Activated CD8-positive, alpha-beta memory T cell treated with anti-CD3 and anti-CD28 coated beads, Interleukin-2, amount 10 ng/mL, durations not matched to agents 7 days and 5 days (primary cell): ENCODE measurements around the gene MEGF10. TPM values are rescaled to one million over a fixed set of nuclear protein-coding genes. Genes with fewer than 3 reads are reported as not detected.

Experiments used
- ATAC-seq: fragments of 150-1000 bp; cut with Tn5 transposase; one replicate; pipeline ENCODE4 v1.10.0; 2021; ENCODE audit warnings: moderate library complexity
- CTCF ChIA-PET: fragments of 350-600 bp; sonication (Branson Sonifier 250); formaldehyde crosslinking; loops from one replicate; lab custom pipeline; 2021; ENCODE audit warnings: antibody characterized with exemption; lab: Charles Lee
- DNase-seq: peaks from one replicate; pipeline ENCODE4 v3.0.0-alpha.2; 2020
- H3K27ac Mint-ChIP-seq: one replicate; pipeline ENCODE4 v1.8.0; 2021; ENCODE audit warnings: mild to moderate bottlenecking, mixed read lengths
- H3K27me3 Mint-ChIP-seq: one replicate; pipeline ENCODE4 v1.8.0; 2021; ENCODE audit warnings: mixed read lengths
- H3K36me3 Mint-ChIP-seq: one replicate; pipeline ENCODE4 v1.8.0; 2021; ENCODE audit warnings: mild to moderate bottlenecking, mixed read lengths
- H3K4me1 Mint-ChIP-seq: one replicate; pipeline ENCODE4 v1.8.0; 2021; ENCODE audit warnings: mixed read lengths
- H3K4me3 Mint-ChIP-seq: one replicate; pipeline ENCODE4 v1.8.0; 2021; ENCODE audit warnings: mild to moderate bottlenecking, moderate library complexity, mixed read lengths
- H3K9me3 Mint-ChIP-seq: one replicate; pipeline ENCODE4 v1.8.0; 2022; ENCODE audit warnings: low read depth, mixed read lengths
- total RNA-seq, 2 experiments: library from RNA; stranded (reverse); gene quantifications; one replicate each; pipeline ENCODE4 v1.2.3, GENCODE V29; 2021

Gene MEGF10
- total RNA-seq, 2 experiments from 2014 or later = not detected

DNA sequence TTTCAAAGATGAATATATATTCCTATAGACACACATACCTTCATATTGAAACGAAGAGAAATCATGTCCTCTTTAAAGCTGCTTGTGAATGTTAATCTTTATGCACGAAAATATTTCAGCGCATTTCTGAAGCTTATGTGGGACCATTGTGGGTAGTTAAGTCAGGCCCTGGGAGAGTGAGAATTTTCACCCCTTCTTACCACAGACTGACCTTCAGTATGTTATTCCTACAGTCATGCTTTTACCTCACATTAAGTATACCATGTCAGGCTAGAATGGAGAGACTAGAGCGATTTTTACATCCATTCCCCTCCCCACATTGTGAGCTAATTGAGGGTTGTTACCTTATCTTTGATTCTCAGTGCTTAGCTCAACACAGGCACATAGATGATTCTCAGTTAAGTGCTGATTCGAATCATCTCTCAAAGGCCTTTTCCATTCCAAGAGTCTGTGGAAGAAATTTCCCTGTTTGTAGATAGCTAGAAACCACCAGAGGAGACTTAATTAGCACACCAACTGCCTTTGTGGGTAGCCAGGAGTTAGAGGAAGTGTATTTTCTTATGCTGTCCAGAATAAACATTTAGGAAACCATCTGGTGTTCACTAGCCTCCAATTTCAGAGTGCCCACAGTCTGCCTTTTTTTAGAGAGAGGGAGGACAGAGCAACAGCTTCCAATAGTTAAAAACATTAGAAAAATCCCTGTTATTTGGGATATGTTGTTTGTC lies 110.5 kb downstream of the MEGF10 start:
- Mint-ChIP-seq H3K4me3 (no peak overlapping the region), H3K27ac (no peak overlapping the region), H3K9me3 (no peaks in the 10 kb centered on the region), H3K27me3 (peaks cover 30% of the 10 kb centered on the region), H3K36me3 (no peaks in the 10 kb centered on the region), H3K4me1 (no peaks in the 10 kb centered on the region)
- DNase-seq (no peak), ATAC-seq (no peak)
- CTCF ChIA-PET = interaction anchor here (0.6 to 1.0 kb wide), 2 partner anchors 11 to 418 kb away, joined by 3 read pairs; no protein-coding TSS in a partner anchor

- Mint-ChIP-seq H3K27ac (no peak overlapping the region), H3K9me3 (no peaks in the 10 kb centered on the region), H3K27me3 (peaks cover 38% of the 10 kb centered on the region), H3K4me1 (no peaks in the 10 kb centered on the region), H3K4me3 (no peak overlapping the region), H3K36me3 (no peaks in the 10 kb centered on the region)
- ATAC-seq (no peak), DNase-seq (no peak)
- CTCF ChIA-PET = no interaction called here
Observed at GRCh38 chr5:127402361-127402760, 111.8 kb downstream of the MEGF10 start.

- Mint-ChIP-seq H3K27ac (no peak overlapping the region), H3K9me3 (no peaks in the 10 kb centered on the region), H3K27me3 (peaks cover 37% of the 10 kb centered on the region), H3K4me3 (no peak overlapping the region), H3K4me1 (no peaks in the 10 kb centered on the region), H3K36me3 (no peaks in the 10 kb centered on the region)
- DNase-seq (no peak), ATAC-seq (no peak)
- CTCF ChIA-PET = no interaction called here
Observed at GRCh38 chr5:127404190-127404589, 113.6 kb downstream of the MEGF10 start.

- Mint-ChIP-seq H3K36me3 (no peaks in the 10 kb centered on the region), H3K27ac (no peak overlapping the region), H3K4me1 (peaks cover 12% of the 10 kb centered on the region), H3K9me3 (no peaks in the 10 kb centered on the region), H3K4me3 (no peak overlapping the region), H3K27me3 (peaks cover 32% of the 10 kb centered on the region)
- DNase-seq (no peak), ATAC-seq (no peak)
- CTCF ChIA-PET = no interaction called here
Observed at GRCh38 chr5:127406326-127407121, 115.9 kb downstream of the MEGF10 start.

DNA sequence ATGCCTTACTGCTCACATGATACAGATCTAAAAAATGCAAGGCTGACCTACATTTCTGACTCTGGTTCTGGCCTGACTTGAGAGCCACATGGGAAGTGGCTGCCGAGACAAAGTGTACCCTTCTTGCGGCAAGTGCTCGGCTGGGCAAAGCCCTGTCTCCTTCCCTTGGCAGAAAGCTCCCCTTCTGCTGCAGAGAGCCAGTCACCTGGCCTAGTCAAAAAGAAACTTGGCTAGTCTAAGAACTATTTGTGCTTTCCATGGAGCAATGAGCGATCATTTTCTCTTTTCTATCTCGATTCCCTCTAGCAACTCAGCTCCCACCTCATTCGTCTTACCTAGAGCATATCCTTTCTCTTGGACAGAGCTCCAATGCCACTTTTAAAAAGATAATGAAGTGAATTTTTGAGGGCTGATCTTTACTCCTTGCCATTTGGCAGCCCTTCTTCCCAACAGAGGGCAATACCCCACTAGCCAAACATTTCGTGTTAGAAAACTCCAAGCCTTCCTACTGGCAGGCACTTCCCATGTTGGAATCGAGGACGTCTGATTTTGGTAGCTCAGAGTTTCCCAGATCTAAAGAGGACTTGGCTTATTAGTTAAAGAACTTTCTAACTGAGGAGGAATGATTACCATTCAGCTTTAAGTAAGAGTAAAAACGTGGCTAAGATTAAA lies 118.8 kb downstream of the MEGF10 start:
- Mint-ChIP-seq H3K9me3 (no peaks in the 10 kb centered on the region), H3K4me3 (no peak overlapping the region), H3K4me1 (peaks cover 12% of the 10 kb centered on the region), H3K36me3 (no peaks in the 10 kb centered on the region), H3K27ac (no peak overlapping the region), H3K27me3 (peaks cover 23% of the 10 kb centered on the region)
- DNase-seq = no peak
- CTCF ChIA-PET = no interaction called here
- no peak for ATAC-seq

DNA sequence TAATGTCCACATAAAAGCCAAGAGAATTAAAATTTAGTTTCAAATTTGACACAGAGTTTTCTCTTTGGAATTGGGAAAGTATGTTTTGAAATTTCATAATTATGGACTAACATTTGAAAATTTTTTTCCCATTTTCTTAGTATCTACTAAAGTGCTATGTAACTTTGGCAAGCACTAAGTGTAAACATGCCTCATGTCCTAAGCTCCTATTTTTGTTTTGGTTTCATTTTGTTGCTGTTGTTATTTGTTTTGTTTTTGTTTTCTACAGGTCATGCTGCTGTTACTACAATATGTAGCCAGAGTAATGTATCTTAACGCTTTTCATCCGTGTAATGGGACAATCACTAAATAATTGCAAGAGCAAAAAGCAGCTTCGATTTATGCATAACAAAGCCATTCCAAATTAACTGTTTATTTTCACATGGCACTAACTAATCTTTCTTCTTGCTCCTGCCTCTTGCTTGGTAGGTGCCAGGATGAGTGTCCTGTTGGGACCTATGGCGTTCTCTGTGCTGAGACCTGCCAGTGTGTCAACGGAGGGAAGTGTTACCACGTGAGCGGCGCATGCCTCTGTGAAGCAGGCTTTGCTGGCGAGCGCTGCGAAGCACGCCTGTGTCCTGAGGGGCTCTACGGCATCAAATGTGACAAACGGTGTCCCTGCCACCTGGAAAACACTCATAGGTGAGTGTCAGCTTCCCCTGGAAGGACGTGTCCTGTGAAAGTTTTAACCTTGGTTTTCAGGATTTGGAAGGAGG lies 119.5 kb downstream of the MEGF10 start:
- no peak overlapping the region for H3K27ac Mint-ChIP-seq
- no peak for ATAC-seq
- CTCF ChIA-PET = no interaction called here
- H3K4me1 Mint-ChIP-seq = peaks cover 12% of the 10 kb centered on the region
- H3K4me3 Mint-ChIP-seq = no peak overlapping the region
- H3K27me3 Mint-ChIP-seq = peaks cover 22% of the 10 kb centered on the region
- no peaks in the 10 kb centered on the region for H3K9me3 Mint-ChIP-seq
- DNase-seq = no peak
- H3K36me3 Mint-ChIP-seq = no peaks in the 10 kb centered on the region

DNA sequence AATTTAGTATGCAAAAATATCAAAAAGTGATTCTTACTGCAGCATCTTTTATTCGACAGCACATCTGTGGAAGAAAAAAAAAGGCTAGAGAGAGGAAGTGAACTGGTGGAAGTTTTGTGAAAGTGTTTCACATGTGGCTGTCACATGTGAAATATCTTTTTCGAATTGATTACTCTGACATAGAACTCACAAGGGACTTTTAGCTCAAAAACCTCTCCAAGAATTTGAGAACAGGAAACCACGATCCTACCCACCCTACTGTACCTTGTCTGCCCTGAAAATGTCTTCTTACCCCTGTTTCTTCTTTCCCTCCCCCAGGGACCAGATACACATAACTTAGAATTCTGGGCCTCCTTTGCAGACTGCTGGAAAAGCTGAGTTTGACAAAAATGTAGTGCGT lies 120.4 kb downstream of the MEGF10 start:
- Mint-ChIP-seq H3K27ac (no peak overlapping the region), H3K4me1 (peaks cover 12% of the 10 kb centered on the region), H3K27me3 (peaks cover 22% of the 10 kb centered on the region), H3K4me3 (no peak overlapping the region), H3K36me3 (no peaks in the 10 kb centered on the region), H3K9me3 (no peaks in the 10 kb centered on the region)
- CTCF ChIA-PET = no interaction called here
- ATAC-seq (no peak), DNase-seq (no peak)

DNA sequence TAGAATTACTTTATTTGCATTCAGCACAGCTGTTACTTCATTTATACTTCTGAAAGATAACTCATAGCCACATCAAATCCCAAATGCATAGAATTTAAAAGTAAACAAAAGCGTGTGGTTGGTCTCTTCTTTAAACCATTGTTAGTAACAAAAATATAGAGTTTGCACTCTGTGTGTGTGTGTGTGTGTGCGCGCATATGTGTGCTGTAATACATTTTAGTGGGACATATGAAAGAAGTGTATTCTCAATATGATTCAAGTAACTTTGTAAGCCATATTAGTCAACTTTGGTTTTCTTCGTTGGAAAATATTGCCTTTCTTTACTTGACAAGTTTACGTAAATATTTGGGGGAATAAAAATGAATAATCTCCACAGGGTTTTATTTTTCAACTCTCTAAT lies 120.8 kb downstream of the MEGF10 start:
- H3K9me3 Mint-ChIP-seq = no peaks in the 10 kb centered on the region
- ATAC-seq (no peak), DNase-seq (no peak)
- H3K4me3 Mint-ChIP-seq = no peak overlapping the region
- CTCF ChIA-PET = no interaction called here
- peaks cover 12% of the 10 kb centered on the region for H3K4me1 Mint-ChIP-seq
- H3K27ac Mint-ChIP-seq = no peak overlapping the region
- peaks cover 19% of the 10 kb centered on the region for H3K27me3 Mint-ChIP-seq
- no peaks in the 10 kb centered on the region for H3K36me3 Mint-ChIP-seq

- Mint-ChIP-seq H3K27ac (no peak overlapping the region), H3K27me3 (peaks cover 17% of the 10 kb centered on the region), H3K36me3 (no peaks in the 10 kb centered on the region), H3K4me3 (no peak overlapping the region), H3K9me3 (no peaks in the 10 kb centered on the region), H3K4me1 (peaks cover 12% of the 10 kb centered on the region)
- DNase-seq (no peak), ATAC-seq (no peak)
- CTCF ChIA-PET = no interaction called here
Observed at GRCh38 chr5:127412698-127413097, 122.1 kb downstream of the MEGF10 start.

GRCh38 chr5:127415034-127415433 lies 124.4 kb downstream of the MEGF10 start:
- H3K27ac Mint-ChIP-seq = no peak overlapping the region
- H3K4me1 Mint-ChIP-seq = peaks cover 9% of the 10 kb centered on the region
- CTCF ChIA-PET = no interaction called here
- ATAC-seq (no peak), DNase-seq (no peak)
- no peak overlapping the region for H3K4me3 Mint-ChIP-seq
- H3K36me3 Mint-ChIP-seq = no peaks in the 10 kb centered on the region
- no peaks in the 10 kb centered on the region for H3K9me3 Mint-ChIP-seq
- peaks cover 15% of the 10 kb centered on the region for H3K27me3 Mint-ChIP-seq

DNA sequence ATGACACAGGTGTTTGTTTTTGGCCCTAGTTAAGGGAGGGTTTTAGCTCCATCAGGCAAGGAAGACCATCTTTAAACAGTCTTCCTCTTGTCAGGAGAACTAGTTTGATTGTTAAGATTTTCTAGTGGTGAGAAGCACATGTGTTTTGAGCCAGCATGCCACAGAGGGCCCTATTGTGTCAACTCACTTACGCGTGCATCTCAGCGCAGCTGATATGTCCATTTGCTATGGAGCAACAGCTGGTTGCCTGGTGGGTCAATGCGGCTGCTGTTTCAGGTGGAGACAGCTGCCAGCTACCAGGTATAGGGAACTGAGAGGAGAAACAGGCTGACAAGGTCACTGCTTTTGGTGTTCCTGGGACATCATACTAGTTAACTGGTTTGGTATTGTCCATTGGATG lies 126.3 kb downstream of the MEGF10 start:
- no peak overlapping the region for H3K4me3 Mint-ChIP-seq
- DNase-seq = no peak
- no peak for ATAC-seq
- no peak overlapping the region for H3K27ac Mint-ChIP-seq
- no peaks in the 10 kb centered on the region for H3K9me3 Mint-ChIP-seq
- H3K27me3 Mint-ChIP-seq = peaks cover 11% of the 10 kb centered on the region
- H3K4me1 Mint-ChIP-seq = no peaks in the 10 kb centered on the region
- H3K36me3 Mint-ChIP-seq = no peaks in the 10 kb centered on the region
- CTCF ChIA-PET = no interaction called here

DNA sequence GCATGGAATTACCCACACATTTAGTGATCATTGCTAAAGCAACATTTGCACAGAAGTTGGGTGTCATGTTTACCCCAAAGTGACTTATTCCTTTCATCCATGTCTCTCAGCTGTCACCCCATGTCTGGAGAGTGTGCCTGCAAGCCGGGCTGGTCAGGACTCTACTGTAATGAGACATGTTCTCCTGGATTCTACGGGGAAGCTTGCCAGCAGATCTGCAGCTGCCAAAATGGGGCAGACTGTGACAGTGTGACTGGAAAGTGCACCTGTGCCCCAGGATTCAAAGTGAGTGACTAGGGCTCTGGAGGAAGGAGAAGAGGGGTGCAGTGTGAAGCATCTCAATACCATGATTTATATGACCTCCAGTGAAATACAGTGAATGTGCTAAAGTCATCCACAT lies 126.9 kb downstream of the MEGF10 start:
- CTCF ChIA-PET = no interaction called here
- Mint-ChIP-seq H3K4me3 (no peak overlapping the region), H3K9me3 (no peaks in the 10 kb centered on the region), H3K27me3 (peaks cover 11% of the 10 kb centered on the region), H3K4me1 (no peaks in the 10 kb centered on the region), H3K36me3 (no peaks in the 10 kb centered on the region), H3K27ac (no peak overlapping the region)
- DNase-seq (no peak), ATAC-seq (no peak)

DNA sequence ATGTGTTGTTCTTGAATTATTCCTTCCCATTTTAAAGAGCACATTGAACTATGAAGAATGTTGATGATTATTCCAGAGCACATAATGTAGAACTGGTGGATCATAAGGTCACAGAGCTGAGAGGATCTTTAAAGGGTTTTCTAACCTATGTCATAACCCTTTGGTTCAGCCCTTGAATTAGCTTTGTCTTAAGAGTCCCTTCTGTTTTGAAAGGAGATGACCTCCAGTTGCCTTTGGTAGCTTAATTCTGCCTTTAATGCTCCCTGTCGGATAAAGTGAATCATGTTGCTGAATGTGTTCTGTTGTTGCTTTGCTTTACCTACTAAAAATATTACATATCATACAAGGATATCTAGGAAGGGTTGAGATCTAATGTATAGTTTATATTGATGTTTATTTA lies 127.8 kb downstream of the MEGF10 start:
- Mint-ChIP-seq H3K27me3 (peaks cover 9% of the 10 kb centered on the region), H3K9me3 (no peaks in the 10 kb centered on the region), H3K4me3 (no peak overlapping the region), H3K4me1 (peaks cover 3% of the 10 kb centered on the region), H3K36me3 (no peaks in the 10 kb centered on the region), H3K27ac (no peak overlapping the region)
- ATAC-seq = no peak
- no peak for DNase-seq
- CTCF ChIA-PET = no interaction called here
